NCI-H1930 (cell line): ENCODE measurements around the gene CENPW.

Source experiments
- DNase-seq, 2 experiments: peaks; one replicate each; lab custom pipeline; 2025; lab: John Stamatoyannopoulos, UW

Gene CENPW

DNA sequence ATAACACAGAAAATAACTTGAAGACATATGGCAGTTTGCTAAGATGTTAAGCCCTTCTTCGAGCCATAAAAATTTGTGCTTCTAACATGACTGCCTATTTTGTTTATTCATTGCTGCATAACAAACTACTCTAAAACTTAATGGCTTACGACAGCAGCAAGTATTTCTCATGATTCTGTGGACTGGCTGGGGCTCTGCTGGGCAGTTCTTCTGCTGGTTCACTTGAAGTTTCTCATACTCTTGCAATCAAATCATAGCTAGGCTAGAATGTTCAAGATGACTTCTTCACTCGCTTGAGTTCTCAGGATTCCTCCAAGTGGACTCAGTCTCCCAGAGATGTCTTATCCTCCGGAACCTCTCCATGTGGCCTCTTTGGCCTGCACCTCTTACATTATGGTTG lies 33.4 kb downstream of the CENPW start:
- no peak for DNase-seq

DNA sequence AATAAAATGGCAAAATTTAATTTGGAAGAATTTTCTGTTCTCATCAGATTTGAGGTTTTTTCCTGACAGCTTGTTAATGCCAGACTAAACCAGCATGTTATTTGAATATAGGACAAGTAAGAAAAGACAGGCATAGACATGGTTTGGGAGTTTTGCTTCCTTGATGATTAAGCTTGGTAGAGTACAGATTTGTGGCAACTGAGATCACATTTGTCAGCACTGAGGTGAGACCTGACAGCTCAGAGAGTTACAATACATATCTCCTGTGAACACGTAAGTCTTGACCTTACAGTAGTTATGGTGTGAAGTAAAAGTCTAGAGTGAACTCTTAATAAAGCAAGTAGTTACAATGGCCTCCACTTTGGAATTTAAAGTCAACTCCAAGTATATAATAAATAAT lies 34.5 kb downstream of the CENPW start:
- DNase-seq: no peak

DNA sequence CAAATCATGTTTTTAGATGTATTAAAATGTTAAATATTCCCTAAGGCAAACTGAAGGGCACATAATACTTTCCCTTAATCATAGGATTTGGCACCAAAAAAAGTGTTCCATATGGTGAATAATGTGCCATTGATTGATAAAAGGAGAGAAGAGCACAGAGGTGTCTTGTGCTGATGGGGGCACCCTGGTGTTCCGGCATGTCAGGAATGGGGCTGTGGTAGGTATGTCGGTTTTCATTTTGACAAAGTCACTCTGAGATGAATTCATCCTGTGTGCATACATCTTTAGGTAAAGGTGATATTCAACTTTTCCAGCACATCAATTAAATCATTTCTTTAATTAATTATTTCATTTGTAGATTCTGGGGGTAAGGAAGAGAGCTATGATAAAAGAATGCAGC lies 36.8 kb downstream of the CENPW start:
- DNase-seq: no peak

DNA sequence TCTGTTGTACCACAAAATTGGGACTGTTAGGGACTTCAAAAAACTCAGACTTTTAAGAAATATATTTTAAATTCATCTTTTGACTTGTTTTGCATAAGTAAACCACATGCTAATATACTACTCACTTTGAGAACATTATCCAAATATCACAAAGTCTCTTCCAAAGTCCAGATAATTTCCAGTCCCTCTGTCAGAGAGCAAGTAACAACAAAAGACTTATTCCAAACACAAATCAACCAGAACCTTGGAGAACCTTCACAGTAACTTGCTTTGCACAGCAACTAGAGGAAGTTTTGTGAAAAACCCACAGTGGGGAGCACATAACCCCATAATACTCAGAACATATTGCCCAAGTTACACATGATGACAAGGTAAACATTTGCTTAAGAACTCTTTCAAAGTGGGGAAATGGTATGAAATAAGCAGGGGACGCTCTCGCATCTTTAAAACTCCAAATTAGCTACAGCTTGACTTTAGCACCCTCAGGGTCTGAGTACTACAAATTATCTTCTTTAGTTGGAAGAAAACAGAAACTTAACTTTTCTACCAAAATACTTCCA lies 37.8 kb downstream of the CENPW start:
- no peak for DNase-seq

DNA sequence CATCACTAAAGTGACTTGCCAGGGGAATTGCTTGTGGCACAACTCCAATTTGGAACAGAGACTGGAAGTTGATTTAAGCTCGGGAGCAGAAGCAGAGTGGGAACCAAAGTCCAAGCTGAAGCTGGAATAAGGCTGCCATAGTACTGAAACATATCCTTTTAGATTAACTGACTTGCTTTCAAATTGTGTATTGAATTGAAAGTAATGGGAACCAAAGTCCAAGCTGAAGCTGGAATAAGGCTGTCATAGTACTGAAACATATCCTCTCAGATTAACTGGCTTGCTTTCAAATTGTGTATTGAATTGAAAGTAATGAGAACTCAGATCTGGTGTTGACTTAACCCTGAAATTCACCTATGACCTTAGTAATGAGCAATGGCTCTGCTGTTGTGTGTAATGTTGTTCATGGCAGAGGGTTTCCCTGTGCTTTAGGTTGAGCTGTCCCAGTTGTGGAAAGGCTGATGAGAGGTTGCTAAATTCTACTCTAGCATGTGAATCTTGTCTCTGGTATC lies 40.2 kb downstream of the CENPW start:
- DNase-seq: no peak

DNA sequence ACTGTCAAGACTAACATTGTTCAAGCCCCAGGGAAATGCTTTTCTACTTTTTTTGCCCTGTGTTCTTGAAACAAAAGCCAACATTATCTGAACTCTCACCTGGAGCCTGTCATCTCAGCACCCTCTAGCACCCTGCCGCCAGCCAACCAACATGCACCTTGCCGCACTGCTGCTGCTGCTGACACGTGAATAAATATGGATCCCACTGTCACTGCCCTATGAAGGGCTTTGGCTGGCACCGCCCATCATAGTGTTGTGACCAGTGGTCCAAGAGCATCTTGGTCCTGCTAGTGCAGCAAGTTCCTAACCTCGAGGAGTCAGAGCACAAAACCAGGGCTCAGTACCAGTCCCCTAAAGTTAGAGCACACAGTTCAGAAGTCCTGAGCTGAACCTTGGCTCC lies 41.6 kb downstream of the CENPW start:
- DNase-seq: no peak

DNA sequence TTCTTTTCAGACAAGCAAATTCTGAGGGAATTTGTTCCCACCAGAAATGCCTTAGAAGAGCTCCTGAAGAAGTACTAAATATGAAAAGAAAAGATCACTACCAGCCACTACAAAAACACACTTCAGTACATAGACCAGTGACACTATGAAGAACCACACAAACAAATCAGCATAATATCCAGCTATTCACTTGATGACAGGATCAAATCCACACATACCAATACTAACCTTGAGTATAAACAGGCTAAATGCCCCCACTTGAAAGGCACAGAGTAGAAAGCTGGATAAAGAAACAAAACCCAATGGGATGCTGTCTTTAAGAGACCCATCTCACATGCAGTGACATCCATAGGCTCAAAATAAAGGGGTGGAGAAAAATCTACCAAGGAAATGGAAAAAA lies 43.3 kb downstream of the CENPW start:
- no peak for DNase-seq

DNA sequence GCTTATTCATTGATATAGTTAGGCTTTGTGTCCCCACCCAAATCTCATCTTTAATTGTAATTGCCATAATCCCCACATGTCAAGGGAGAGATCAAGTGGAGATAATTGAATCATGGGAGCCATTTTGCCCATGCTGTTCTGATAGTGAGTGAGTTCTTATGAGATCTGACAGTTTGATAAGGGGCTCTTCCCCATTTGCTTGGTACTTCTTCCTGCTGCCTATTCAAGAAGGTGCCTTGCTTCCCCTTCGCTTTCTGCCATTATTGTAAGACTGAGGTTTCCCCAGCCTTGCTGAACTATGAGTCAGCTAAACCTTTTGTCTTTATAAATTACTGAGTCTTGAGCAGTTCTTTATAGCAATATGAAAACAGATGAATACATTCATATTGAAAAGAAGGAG lies 45.6 kb downstream of the CENPW start:
- no peak for DNase-seq

DNA sequence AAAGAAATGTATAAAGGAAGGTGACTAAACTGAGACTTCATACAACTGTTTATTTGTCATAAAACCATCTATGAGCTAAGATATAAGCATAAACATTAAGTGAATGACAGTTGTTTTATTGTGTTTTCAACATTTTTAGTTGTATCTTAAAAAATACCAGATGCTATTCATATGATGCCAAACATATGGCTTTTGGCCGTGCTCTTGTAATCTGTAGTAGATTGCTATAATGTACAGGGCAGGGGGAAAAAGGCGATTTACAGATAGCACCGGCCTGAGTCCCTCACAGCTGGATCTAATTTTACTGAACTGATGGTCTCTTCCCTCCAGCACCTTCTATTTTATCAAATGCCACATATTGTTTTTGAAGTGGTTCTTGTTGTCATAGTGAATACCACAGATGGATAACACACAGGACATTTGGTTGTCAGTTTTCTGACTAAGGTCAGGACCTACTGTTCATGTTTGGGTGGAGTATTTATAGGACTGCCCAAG lies 48.2 kb downstream of the CENPW start:
- DNase-seq: no peak

DNA sequence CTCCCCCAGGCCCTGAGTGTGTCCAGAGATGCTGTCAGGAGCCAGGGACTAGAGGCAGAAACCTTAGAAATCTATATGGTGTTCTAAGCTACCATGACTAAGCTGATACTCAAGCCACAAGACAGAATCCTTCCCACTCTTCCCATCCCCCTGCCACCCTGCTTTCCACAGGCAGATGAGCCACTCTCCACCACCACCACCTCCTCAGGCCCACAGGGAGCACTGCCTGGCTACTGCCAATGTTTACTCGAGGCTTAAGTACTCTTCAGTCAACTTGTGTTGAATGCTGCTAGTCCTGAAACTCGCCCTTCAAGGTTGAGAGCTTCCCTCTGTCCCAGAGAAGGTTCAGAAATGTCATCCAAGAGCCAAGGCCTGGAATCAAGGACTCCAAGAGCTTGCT lies 56.2 kb downstream of the CENPW start:
- DNase-seq: no peak
